ENCODE data around the gene GRM3.
"Not testable (repeated sequence)": the region's sequence is repeated elsewhere in the genome, so short reads cannot be mapped to it uniquely, and the experiment has no call there.

The GRM3 gene

DNA sequence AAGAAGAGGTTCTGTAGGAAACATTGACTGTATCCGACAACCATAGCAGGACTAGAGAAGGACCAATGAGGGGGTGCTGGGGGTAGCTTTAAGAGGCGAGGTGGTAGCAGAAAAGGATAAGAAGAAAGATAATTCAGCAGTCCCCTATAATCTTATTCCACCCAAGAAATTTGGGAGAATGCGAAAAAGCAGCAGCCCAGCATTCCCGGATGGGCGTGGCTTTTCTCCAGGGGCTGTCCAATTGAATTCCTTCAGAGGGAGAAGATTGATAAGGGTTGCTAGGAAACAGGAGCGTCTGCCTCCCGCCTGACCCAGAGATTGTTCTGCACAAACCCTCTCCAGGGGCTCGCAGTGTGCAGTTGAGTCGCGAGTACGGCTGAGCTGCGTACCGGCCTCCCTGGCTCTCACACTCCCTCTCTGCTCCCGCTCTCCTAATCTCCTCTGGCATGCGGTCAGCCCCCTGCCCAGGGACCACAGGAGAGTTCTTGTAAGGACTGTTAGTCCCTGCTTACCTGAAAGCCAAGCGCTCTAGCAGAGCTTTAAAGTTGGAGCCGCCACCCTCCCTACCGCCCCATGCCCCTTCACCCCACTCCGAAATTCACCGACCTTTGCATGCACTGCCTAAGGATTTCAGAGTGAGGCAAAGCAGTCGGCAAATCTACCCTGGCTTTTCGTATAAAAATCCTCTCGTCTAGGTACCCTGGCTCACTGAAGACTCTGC, at the start of gene GRM3:
Gene GRM3 (plus strand): TSS at position 349 of the 721 bp plus-strand sequence. CDS start 121,237 bp downstream, outside the sequence.
- DNase-seq (ENCODE audit: low spot score): peak; percentile 37
- in situ Hi-C loops (cut with MboI; ENCODE audit: low sequenced_read_pairs, unreplicated experiment): no loop called here
- TF ChIP-seq, protein P1, sequence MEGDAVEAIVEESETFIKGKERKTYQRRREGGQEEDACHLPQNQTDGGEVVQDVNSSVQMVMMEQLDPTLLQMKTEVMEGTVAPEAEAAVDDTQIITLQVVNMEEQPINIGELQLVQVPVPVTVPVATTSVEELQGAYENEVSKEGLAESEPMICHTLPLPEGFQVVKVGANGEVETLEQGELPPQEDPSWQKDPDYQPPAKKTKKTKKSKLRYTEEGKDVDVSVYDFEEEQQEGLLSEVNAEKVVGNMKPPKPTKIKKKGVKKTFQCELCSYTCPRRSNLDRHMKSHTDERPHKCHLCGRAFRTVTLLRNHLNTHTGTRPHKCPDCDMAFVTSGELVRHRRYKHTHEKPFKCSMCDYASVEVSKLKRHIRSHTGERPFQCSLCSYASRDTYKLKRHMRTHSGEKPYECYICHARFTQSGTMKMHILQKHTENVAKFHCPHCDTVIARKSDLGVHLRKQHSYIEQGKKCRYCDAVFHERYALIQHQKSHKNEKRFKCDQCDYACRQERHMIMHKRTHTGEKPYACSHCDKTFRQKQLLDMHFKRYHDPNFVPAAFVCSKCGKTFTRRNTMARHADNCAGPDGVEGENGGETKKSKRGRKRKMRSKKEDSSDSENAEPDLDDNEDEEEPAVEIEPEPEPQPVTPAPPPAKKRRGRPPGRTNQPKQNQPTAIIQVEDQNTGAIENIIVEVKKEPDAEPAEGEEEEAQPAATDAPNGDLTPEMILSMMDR (IDR thresholded peaks at IDR 0.05; ENCODE audit: borderline replicate concordance, control extremely low read depth, extremely low read depth, insufficient read depth, missing control alignments): no peak

DNA sequence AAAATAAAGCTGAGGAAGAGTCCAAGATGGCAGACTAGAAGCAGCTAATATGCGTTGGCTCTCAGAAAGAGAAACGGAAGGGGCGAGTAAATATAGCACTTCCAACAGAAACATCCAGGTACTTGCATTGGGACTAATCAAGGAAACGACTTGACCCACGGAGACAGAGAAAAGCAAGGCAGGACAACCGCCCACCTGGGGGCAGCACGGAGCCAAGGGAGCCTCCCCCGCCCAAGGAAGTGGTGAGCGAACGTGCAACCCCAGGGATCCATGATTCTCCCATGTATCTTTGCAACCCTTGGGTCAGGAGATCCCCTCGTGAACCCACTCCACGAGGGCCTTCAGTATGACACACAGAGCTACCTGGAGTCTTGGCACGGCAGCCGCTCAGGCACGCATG, 45.4 kb upstream of the GRM3 start:
- no peak for DNase-seq (ENCODE audit: low spot score)
- in situ Hi-C loops (cut with MboI; ENCODE audit: low sequenced_read_pairs, unreplicated experiment): no loop called here
- TF ChIP-seq, protein P1 (IDR thresholded peaks at IDR 0.05; ENCODE audit: borderline replicate concordance, control extremely low read depth, extremely low read depth, insufficient read depth, missing control alignments): no peak

DNA sequence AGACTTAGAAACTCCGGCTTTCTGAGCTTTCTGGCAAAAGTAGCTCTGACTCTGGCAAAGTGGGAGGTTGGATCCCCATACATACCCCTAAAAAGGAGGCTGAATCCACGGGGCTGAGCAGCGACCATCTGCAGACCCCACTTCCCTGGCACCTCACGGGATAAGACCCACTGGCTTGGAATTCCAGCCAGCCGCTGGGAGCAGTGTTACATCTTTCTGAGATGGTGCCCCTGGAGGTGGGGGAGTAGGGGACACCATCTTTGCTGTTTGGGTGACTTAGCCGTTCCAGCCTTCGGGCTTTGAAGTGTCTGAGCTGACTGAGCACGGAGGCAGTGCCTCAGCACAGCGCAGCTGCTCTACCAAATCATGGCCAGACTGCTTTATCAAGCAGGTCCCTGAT, 45.0 kb upstream of the GRM3 start:
- DNase-seq (ENCODE audit: low spot score): no peak
- in situ Hi-C loops (cut with MboI; ENCODE audit: low sequenced_read_pairs, unreplicated experiment): no loop called here
- TF ChIP-seq, protein P1 (IDR thresholded peaks at IDR 0.05; ENCODE audit: borderline replicate concordance, control extremely low read depth, extremely low read depth, insufficient read depth, missing control alignments): no peak

DNA sequence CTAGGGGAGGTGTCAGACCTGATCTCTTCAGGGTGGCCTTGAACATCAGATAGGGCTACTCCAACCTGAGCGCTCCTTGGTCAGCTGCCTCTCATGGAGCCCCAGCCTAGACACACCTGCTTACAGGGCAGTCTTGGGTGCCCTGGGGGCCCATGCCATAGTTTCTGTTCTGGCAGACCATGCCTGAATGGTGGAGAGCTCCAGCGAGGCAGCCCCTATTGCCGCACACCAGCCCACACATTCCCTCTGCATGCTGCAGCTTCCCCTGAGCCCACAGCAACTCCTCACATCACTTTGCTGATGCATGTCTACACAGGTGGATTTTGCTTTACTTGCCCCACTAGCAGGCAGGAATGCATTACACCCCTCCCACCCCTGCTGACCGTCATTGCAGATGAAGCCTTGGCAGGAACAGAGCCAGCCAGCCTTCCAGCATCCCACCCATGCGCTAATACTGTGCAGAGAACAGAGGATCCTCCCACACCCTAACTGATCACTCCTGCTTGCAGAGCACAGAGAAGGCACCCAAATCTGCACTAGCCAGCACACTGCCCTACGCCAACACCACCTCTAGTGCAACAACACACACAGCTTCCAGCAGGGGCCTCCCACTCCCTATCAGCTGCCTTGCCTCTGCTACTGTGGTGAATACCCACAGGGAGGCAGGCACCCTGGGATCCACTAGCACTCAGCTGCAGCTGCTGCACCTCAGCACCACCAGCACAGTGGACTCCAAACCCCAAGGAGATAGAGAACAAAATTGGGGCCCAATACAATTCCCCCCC, 43.0 kb upstream of the GRM3 start:
- DNase-seq (ENCODE audit: low spot score): no peak
- TF ChIP-seq, protein P1 (IDR thresholded peaks at IDR 0.05; ENCODE audit: borderline replicate concordance, control extremely low read depth, extremely low read depth, insufficient read depth, missing control alignments): no peak
- in situ Hi-C loops (cut with MboI; ENCODE audit: low sequenced_read_pairs, unreplicated experiment): no loop called here

DNA sequence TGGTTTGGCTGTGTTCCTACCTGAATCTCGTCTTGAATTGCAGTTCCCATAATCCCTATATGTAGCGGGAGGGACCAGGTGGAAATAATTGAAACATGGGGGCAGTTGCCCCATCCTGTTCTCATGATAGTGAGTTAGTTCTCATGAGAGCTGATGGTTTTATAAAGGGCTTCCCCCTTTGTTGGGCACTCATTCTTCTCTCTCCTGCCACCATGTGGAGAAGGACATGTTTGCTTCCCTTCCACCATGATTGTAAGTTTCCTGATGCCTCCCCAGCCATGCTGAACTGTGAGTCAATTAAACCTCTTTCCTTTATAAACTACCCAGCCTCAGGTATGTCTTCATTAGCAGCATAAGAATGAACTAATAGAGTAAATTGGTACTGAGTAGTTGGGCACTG, 28.0 kb upstream of the GRM3 start:
- DNase-seq (ENCODE audit: low spot score); in situ Hi-C loops (cut with MboI; ENCODE audit: low sequenced_read_pairs, unreplicated experiment): not testable (repeated sequence)

DNA sequence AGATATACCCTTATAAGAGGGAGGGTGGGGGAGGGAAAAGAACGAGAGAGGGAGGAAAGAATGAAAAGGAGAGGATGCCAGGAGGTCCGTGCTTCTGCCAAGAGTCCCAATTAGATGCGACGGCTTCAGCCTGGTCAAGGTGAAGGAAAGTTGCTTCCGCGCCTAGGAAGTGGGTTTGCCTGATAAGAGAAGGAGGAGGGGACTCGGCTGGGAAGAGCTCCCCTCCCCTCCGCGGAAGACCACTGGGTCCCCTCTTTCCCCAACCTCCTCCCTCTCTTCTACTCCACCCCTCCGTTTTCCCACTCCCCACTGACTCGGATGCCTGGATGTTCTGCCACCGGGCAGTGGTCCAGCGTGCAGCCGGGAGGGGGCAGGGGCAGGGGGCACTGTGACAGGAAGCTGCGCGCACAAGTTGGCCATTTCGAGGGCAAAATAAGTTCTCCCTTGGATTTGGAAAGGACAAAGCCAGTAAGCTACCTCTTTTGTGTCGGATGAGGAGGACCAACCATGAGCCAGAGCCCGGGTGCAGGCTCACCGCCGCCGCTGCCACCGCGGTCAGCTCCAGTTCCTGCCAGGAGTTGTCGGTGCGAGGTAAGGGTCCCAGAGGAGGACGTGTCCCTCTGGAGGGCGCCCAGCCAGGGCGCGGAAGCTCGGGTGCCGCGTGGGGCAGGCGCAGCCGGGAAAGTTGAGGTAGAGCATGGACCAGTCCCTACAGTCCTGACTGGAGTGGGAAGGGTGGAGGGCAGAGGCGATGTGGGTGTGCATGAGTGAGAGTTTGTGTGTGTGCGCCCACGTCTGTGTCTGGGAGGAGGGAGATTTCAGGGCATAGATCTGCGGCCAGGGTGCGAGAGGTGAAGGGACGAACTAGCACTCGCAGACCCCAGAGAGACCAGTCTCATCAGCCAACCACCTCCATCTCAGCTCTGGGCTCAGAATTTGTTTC, 844 bp downstream of the GRM3 start:
- peak; percentile 44 for DNase-seq (ENCODE audit: low spot score)
- in situ Hi-C loops (cut with MboI; ENCODE audit: low sequenced_read_pairs, unreplicated experiment): no loop called here
- TF ChIP-seq, protein P1 (IDR thresholded peaks at IDR 0.05; ENCODE audit: borderline replicate concordance, control extremely low read depth, extremely low read depth, insufficient read depth, missing control alignments): no peak

All from GM13976 (cell line).